HCT116 (cell line): ENCODE results near the gene MYBPC2. TPM values are rescaled to one million over a fixed set of nuclear protein-coding genes. Genes with fewer than 3 reads are reported as not detected.

Experiments
- ATAC-seq: fragments of 200-7000 bp; cut with Tn5 transposase; 2 replicates; pipeline ENCODE4 v1.9.1; 2020; ENCODE audit warnings: mild to moderate bottlenecking, moderate library complexity
- BruUV-seq: library from RNA; stranded (reverse); fragments of 400-500 nt; replicated peaks from 2 replicates; lab custom pipeline; 2021; lab: Mats Ljungman, UMichigan
- CTCF ChIA-PET: fragments of 300-600 bp; sonication (Branson Sonifier 250); formaldehyde crosslinking; loops from one replicate; lab custom pipeline; 2021; ENCODE audit warnings: antibody characterized with exemption; lab: Charles Lee
- POLR2A ChIA-PET: fragments of 300-600, 350-600 bp; sonication (Branson Sonifier 250); formaldehyde crosslinking; loops from one replicate; lab custom pipeline; 2021; ENCODE audit warnings: antibody characterized with exemption; lab: Charles Lee
- RAD21 ChIA-PET, 2 experiments: fragments of 300-600 bp; sonication (Branson Sonifier 250); formaldehyde crosslinking; loops; one replicate each; lab custom pipeline; 2023; ENCODE audit warnings: low total read pairs in 2 of 2; ENCODE audit not compliant: uncharacterized antibody in 2 of 2, unreplicated experiment in 2 of 2, low non-redundant PET in 1 of 2; lab: Charles Lee
- DNase-seq: peaks from one replicate; pipeline ENCODE4 v3.0.0-alpha.2; 2010; ENCODE audit warnings: low read depth, low spot score
- H2AFZ ChIP-seq: fragments of 200-600 bp; shearing (Covaris generic), sonication (generic); 2 replicates; pipeline ENCODE4 v1.6.1; 2017; ENCODE audit warnings: low read depth, mixed run types, mixed read lengths, antibody characterized with exemption, low read length; ENCODE audit not compliant: poor library complexity, severe bottlenecking
- H3K27ac ChIP-seq: 2 replicates; pipeline ENCODE4 v1.5.1; 2012; ENCODE audit warnings: low read depth, low read length
- H3K27me3 ChIP-seq: fragments of 200-600 bp; sonication (generic); 2 replicates; pipeline ENCODE4 v1.6.1; 2016; ENCODE audit warnings: mixed run types, low read length, mixed read lengths; ENCODE audit not compliant: insufficient read depth
- H3K36me3 ChIP-seq, 2 experiments: fragments of 200-500 bp in 1 of 2; fragments of 200-600 bp in 1 of 2; sonication (Bioruptor generic) in 1 of 2; sonication (generic) in 1 of 2; 2 replicates each; pipeline versions ENCODE4 v1.5.1 to v1.6.1; 2014 to 2016; ENCODE audit warnings: low read length in 2 of 2, inconsistent platforms in 1 of 2, mixed read lengths in 1 of 2, mixed run types in 1 of 2; ENCODE audit not compliant: insufficient read depth in 2 of 2, control insufficient read depth in 1 of 2
- H3K4me1 ChIP-seq, 2 experiments: fragments of 200-600 bp in 1 of 2; sonication (generic) in 1 of 2; 2 replicates each; pipeline versions ENCODE4 v1.5.1 to v1.6.1; 2012 to 2017; ENCODE audit warnings: low read length in 2 of 2, inconsistent platforms in 1 of 2, mild to moderate bottlenecking in 1 of 2, mixed read lengths in 1 of 2, mixed run types in 1 of 2, moderate library complexity in 1 of 2; ENCODE audit not compliant: insufficient read depth in 2 of 2, control insufficient read depth in 1 of 2
- H3K4me2 ChIP-seq: fragments of 200-600 bp; sonication (generic); 2 replicates; pipeline ENCODE4 v1.6.1; 2017; ENCODE audit warnings: mixed run types, low read length, mixed read lengths
- H3K4me3 ChIP-seq, 2 experiments: fragments of 200-600 bp in 1 of 2; sonication (generic) in 1 of 2; replicated peaks in 1 of 2; 2 replicates each; pipeline ENCODE4 v1.5.1; 2011 to 2016; ENCODE audit warnings: low read length in 2 of 2, control low read depth in 1 of 2, low read depth in 1 of 2, mild to moderate bottlenecking in 1 of 2, mixed read lengths in 1 of 2, mixed run types in 1 of 2
- H3K79me2 ChIP-seq: fragments of 200-600 bp; sonication (generic); 2 replicates; pipeline ENCODE4 v1.6.1; 2017; ENCODE audit warnings: mild to moderate bottlenecking, mixed run types, low read length, moderate library complexity, mixed read lengths; ENCODE audit not compliant: insufficient read depth
- H3K9ac ChIP-seq: fragments of 200-600 bp; sonication (generic); 2 replicates; pipeline ENCODE4 v1.6.1; 2016; ENCODE audit warnings: low read length, mixed read lengths
- H3K9me2 ChIP-seq: fragments of 200-600 bp; sonication (generic), shearing (Covaris generic); 2 replicates; pipeline ENCODE4 v1.6.1; 2017; ENCODE audit warnings: mixed run types, mild to moderate bottlenecking, moderate library complexity; ENCODE audit not compliant: insufficient read depth
- H3K9me3 ChIP-seq, 2 experiments: fragments of 200-500 bp in 1 of 2; fragments of 200-600 bp in 1 of 2; sonication (Bioruptor generic) in 1 of 2; sonication (generic) in 1 of 2; 2 replicates each; pipeline ENCODE4 v1.6.1; 2014 to 2017; ENCODE audit warnings: low read length in 2 of 2, mixed read lengths in 2 of 2, inconsistent platforms in 1 of 2, low read depth in 1 of 2, mild to moderate bottlenecking in 1 of 2, mixed run types in 1 of 2, moderate library complexity in 1 of 2; ENCODE audit not compliant: control insufficient read depth in 1 of 2, insufficient read depth in 1 of 2
- H4K20me1 ChIP-seq: fragments of 200-600 bp; sonication (generic), shearing (Covaris generic); 2 replicates; pipeline ENCODE4 v1.6.1; 2017; ENCODE audit warnings: mixed run types, mild to moderate bottlenecking, moderate library complexity; ENCODE audit not compliant: insufficient read depth
- EZH2phosphoT487 ChIP-seq: fragments of 200-600 bp; IDR thresholded peaks from 2 replicates; pipeline ENCODE4 v1.6.1; 2018; ENCODE audit warnings: antibody characterized with exemption, borderline replicate concordance
- JUND ChIP-seq: IDR thresholded peaks from 2 replicates; pipeline ENCODE4 v1.6.1; 2012
- POLR2A ChIP-seq: IDR thresholded peaks from 2 replicates; pipeline ENCODE4 v1.7.0; 2011; ENCODE audit warnings: borderline replicate concordance; ENCODE audit not compliant: insufficient read depth, insufficient read length; ENCODE audit errors: extremely low read depth
- SIN3A ChIP-seq: IDR thresholded peaks from 2 replicates; pipeline ENCODE4 v1.6.1; 2012; ENCODE audit warnings: low read depth
- SRF ChIP-seq: IDR thresholded peaks from 2 replicates; pipeline ENCODE4 v1.6.1; 2012; ENCODE audit warnings: low read depth
- intact Hi-C: fragments of 100-400 bp; cut with micrococcal nuclease; formaldehyde crosslinking; loops from 2 replicates; pipeline ENCODE4 v1.10.0; 2022
- total RNA-seq: library from RNA; stranded (reverse); gene quantifications from one replicate; pipeline ENCODE4 v1.2.1, GENCODE V29; 2021; ENCODE audit not compliant: unreplicated experiment
- TF ChIP-seq, protein P1 (sequence below), 3 experiments: fragments of 200-600 bp in 1 of 3; sonication (generic) in 1 of 3; IDR thresholded peaks in 2 of 3; conservative IDR thresholded peaks in 1 of 3; 2 replicates each; pipeline ENCODE4 v1.5.1; 2012 to 2017; ENCODE audit warnings: low read depth in 2 of 3, low read length in 2 of 3, antibody characterized with exemption in 1 of 3, borderline replicate concordance in 1 of 3, control low read depth in 1 of 3, mild to moderate bottlenecking in 1 of 3, mixed read lengths in 1 of 3, mixed run types in 1 of 3, moderate library complexity in 1 of 3; ENCODE audit not compliant: insufficient read depth in 1 of 3
- TF ChIP-seq, protein P2 (sequence below): IDR thresholded peaks from 2 replicates; pipeline ENCODE4 v1.6.1; 2011; ENCODE audit warnings: mild to moderate bottlenecking, low read length, moderate library complexity; ENCODE audit not compliant: insufficient replicate concordance; ENCODE audit errors: extremely low read depth

MYBPC2 gene
- total RNA-seq, 1 experiment from 2014 or later, result not detected

DNA sequence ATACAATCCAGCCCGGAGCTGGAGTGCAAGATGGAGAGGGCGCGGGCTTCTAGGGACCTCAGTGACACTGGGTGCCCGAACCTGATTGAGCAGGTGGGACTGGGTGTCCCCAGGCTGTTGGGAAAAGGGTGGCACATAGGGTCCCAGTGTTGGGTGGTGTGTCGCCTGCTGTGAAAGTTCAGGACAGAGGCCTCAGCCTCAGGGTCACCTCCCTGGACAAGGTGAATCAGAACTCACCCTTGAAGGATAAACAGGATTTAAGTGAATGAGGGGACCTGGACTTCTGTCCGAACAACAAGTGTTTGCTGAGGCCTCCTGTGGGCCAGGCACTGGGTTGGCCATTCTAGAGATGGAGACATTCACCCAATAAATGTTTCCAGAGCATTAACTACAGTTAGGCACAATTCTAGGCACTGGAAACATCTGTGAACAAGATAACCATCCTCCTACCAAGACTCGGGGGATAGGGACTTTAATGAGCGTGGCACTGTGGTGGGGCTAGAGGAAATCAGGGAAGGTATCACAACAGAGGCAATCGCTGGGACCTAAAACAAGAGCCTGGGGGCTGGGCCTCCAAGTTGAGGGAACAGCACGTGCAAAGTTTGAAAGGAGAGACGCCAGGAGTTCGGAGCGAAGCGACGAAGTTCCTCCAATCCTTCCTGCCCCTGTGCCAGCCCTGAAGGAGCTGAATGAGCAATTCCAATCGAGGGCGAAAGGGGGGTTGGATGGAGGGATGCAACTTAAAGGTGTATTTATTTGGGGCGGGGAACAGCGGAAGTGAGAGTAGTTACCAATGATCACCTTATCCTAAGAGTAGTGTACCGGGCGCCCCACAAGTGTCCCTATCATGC, 49.5 kb upstream of the MYBPC2 start:
- peaks cover 30 to 40% of the 10 kb centered on the region in 2 experiments; a peak in 3 of 4 replicates for H3K36me3 ChIP-seq
- peak overlapping the region; percentile 82 for H3K4me2 ChIP-seq
- no peak overlapping the region for H2AFZ ChIP-seq
- H3K4me1 ChIP-seq, result peaks cover 11 to 16% of the 10 kb centered on the region in 2 experiments; a peak in 3 of 4 replicates
- H4K20me1 ChIP-seq, result no peaks in the 10 kb centered on the region
- ChIA-PET POLR2A (interaction anchor here (1.0 to 1.4 kb wide), 3 partner anchors 7 to 421 kb away, joined by 3 to 5 read pairs (median 4); partner anchors contain the start of gene NR1H2), CTCF (no interaction called here), RAD21 (no interaction called here)
- peak overlapping the region; percentile 50 to 71 for H3K4me3 ChIP-seq
- intact Hi-C loops, result no loop called here
- H3K79me2 ChIP-seq, result peaks cover 46% of the 10 kb centered on the region
- TF ChIP-seq, protein P1, sequence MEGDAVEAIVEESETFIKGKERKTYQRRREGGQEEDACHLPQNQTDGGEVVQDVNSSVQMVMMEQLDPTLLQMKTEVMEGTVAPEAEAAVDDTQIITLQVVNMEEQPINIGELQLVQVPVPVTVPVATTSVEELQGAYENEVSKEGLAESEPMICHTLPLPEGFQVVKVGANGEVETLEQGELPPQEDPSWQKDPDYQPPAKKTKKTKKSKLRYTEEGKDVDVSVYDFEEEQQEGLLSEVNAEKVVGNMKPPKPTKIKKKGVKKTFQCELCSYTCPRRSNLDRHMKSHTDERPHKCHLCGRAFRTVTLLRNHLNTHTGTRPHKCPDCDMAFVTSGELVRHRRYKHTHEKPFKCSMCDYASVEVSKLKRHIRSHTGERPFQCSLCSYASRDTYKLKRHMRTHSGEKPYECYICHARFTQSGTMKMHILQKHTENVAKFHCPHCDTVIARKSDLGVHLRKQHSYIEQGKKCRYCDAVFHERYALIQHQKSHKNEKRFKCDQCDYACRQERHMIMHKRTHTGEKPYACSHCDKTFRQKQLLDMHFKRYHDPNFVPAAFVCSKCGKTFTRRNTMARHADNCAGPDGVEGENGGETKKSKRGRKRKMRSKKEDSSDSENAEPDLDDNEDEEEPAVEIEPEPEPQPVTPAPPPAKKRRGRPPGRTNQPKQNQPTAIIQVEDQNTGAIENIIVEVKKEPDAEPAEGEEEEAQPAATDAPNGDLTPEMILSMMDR (IDR thresholded peaks at IDR 0.05 in 2 of 3, conservative IDR thresholded peaks at IDR 0.05 in 1 of 3; ENCODE audit: borderline replicate concordance in 1 of 3, insufficient read depth in 1 of 3, low read depth in 2 of 3, low read length in 2 of 3), result no peak
- TF ChIP-seq, protein P2, sequence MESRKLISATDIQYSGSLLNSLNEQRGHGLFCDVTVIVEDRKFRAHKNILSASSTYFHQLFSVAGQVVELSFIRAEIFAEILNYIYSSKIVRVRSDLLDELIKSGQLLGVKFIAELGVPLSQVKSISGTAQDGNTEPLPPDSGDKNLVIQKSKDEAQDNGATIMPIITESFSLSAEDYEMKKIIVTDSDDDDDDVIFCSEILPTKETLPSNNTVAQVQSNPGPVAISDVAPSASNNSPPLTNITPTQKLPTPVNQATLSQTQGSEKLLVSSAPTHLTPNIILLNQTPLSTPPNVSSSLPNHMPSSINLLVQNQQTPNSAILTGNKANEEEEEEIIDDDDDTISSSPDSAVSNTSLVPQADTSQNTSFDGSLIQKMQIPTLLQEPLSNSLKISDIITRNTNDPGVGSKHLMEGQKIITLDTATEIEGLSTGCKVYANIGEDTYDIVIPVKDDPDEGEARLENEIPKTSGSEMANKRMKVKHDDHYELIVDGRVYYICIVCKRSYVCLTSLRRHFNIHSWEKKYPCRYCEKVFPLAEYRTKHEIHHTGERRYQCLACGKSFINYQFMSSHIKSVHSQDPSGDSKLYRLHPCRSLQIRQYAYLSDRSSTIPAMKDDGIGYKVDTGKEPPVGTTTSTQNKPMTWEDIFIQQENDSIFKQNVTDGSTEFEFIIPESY, result no peak
- TF ChIP-seq SIN3A, result no peak; the same call in 1 of the 2 replicates
- no peak for TF ChIP-seq EZH2phosphoT487
- no peak; the same call in 1 of the 2 replicates for TF ChIP-seq JUND
- no peak for TF ChIP-seq SRF
- TF ChIP-seq POLR2A, result no peak
- H3K27ac ChIP-seq, result peak overlapping the region; percentile 64
- H3K9me3 ChIP-seq, result no peaks in the 10 kb centered on the region
- no peaks in the 10 kb centered on the region for H3K27me3 ChIP-seq
- ATAC-seq (peak; percentile 21), DNase-seq (no peak)
- no peaks in the 10 kb centered on the region for H3K9me2 ChIP-seq
- TSS peak; percentile 97 for BruUV-seq
- H3K9ac ChIP-seq, result peak overlapping the region; percentile 81
